Fibroblast of villous mesenchyme (primary cell): ENCODE results near the gene PRDM16. TPM values are rescaled to one million over a fixed set of nuclear protein-coding genes. Genes with fewer than 3 reads are reported as not detected.

Source experiments
- DNase-seq: peaks from one replicate; pipeline ENCODE4 v3.0.0-alpha.2; 2010; ENCODE audit warnings: low read depth
- H3K4me3 ChIP-seq: 2 replicates; pipeline ENCODE4 v1.5.1; 2011; ENCODE audit warnings: low read depth, mild to moderate bottlenecking, low read length
- total RNA-seq: library from RNA; depleted of rRNA; stranded (reverse); fragments of >200 nt; gene quantifications from 2 replicates; pipeline ENCODE4 v1.2.3, GENCODE V29; 2012
- TF ChIP-seq, protein P1 (sequence below): IDR thresholded peaks from 2 replicates; pipeline ENCODE4 v1.5.1; 2012; ENCODE audit warnings: low read depth, mild to moderate bottlenecking, low read length; ENCODE audit not compliant: insufficient read depth

The PRDM16 gene
- total RNA-seq, 1 donor, result 1.7 TPM

DNA sequence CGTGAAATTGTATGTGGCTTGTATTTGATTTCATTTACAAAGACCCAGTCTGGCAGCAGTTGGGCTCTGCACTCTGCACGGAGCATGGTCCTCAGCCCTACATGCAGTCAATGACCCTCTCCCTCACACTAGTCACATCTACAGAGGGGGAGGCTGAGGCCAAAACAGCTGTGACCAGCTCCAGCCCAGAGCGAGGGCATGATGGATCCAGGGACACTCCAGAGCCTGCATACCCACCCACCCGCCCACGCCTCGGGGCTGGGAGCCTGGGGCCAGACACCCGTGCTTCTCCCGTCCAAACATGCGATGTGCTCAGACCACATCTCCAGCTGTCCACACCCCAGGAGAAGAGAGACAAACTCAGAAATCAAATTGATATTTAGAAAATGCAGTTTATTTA, 14.0 kb upstream of the PRDM16 start:
- TF ChIP-seq, protein P1, sequence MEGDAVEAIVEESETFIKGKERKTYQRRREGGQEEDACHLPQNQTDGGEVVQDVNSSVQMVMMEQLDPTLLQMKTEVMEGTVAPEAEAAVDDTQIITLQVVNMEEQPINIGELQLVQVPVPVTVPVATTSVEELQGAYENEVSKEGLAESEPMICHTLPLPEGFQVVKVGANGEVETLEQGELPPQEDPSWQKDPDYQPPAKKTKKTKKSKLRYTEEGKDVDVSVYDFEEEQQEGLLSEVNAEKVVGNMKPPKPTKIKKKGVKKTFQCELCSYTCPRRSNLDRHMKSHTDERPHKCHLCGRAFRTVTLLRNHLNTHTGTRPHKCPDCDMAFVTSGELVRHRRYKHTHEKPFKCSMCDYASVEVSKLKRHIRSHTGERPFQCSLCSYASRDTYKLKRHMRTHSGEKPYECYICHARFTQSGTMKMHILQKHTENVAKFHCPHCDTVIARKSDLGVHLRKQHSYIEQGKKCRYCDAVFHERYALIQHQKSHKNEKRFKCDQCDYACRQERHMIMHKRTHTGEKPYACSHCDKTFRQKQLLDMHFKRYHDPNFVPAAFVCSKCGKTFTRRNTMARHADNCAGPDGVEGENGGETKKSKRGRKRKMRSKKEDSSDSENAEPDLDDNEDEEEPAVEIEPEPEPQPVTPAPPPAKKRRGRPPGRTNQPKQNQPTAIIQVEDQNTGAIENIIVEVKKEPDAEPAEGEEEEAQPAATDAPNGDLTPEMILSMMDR, result no peak
- no peak overlapping the region for H3K4me3 ChIP-seq
- DNase-seq, result no peak

- no peak overlapping the region for H3K4me3 ChIP-seq
- TF ChIP-seq, protein P1, result no peak
- DNase-seq, result no peak
Measured at GRCh38 chr1:3056641-3057040, 12.4 kb upstream of the PRDM16 start.

GRCh38 chr1:3058263-3059030, 10.6 kb upstream of the PRDM16 start:
- no peak overlapping the region for H3K4me3 ChIP-seq
- no peak for DNase-seq
- TF ChIP-seq, protein P1, result no peak

DNA sequence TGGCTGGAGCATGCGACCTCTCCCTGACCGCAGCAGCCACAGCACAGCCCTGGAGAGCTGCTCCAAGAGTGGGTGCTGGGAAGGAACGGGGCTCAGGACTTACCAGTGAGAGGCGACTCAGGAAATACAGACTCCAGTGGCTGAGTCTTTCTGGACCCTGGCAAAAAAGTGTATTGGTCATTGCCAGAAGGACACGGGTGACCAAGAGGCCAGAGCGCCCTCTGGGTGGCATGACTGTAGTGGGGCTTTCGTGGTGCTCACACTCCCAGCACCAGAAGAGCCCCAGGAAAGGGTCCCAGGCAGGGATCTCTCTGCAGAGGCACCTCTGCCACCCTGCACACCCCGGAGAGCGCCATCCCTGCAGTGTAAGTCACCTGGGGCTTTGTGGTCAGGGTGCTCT, 8.9 kb upstream of the PRDM16 start:
- TF ChIP-seq, protein P1, result no peak
- no peak overlapping the region for H3K4me3 ChIP-seq
- no peak for DNase-seq

DNA sequence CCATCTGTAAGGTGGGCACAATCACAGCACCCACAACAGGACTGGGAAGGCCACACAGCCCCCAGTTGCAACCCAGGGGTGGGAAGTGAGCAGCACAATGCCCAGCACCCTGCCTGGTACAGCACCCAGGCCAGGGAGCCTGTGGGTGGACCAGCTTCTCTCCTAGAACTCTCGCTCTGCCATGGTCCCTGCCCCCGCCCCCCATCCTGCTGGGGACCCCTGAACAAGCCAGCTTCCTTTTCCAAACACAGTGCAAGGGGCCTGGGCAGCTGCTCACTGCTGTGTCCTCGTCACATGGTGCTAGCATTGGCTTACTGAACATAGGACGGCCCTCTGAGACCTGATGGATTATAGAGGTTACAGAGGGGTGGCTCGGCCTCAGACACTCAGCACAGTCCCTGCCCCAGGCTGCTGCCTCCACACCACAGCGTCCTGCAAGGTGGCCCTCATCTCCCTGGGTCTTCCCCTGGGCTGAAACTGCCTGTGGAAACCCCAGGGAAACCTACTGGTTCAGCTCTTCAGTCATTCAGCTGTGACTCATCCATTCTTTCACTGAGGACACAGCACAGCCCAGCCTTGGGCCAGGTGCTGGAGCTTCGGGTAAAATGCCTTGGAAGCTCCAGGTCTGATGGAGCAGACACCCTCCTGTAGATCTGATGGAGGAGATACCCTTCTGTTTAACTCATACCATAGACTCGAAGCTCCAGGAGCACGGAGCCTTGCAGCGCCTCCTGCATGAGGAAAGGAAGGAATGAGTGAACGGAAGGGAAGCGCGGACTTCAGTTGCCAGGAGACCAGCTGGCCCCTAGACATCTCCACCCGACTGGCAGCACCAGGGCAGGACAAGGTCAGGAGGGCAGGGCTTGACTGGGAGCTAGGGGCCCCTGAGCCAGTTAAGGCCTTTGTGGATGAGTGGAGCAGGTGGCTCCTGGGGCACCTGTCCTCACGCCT, 8.1 kb upstream of the PRDM16 start:
- H3K4me3 ChIP-seq, result no peak overlapping the region
- TF ChIP-seq, protein P1, result no peak
- DNase-seq, result no peak

DNA sequence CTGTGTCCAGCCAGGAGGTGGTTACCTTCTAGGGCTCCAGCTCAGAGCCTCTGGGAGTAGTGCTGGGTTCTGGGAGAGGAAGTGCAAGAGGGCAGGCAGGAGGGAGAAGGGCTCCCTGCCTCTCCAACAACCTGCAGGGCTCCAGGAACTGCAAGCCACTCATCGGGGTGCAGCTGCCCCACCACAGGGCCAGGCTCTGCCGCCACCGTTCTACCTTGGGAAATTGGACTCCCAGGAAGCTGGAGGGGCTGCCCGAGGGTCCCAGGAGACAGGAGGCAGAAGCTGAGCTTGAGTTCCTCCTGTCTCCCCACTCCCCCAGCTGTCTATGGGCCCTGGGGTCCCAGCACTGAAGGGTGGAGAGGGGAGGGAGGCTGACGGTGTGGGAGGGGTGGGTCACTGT, 7.4 kb upstream of the PRDM16 start:
- no peak overlapping the region for H3K4me3 ChIP-seq
- TF ChIP-seq, protein P1, result no peak
- DNase-seq, result no peak
